Measurements from ENCODE around the gene SETD4.
A peak's percentile ranks its signal among the peaks of the same experiment; 100 is the strongest.

The SETD4 gene

GRCh38 chr21:36005879-36006400, 54.4 kb downstream of the SETD4 start:
- Histone ChIP-seq H4K20me1 (ENCODE audit: insufficient read depth, low read length) (no peaks in the 10 kb centered on the region), H3K9ac (ENCODE audit: low read length) (no peak overlapping the region; the same call in 1 of the 2 replicates), H3K27me3 (ENCODE audit: insufficient read depth, low read length) (peaks cover 4% of the 10 kb centered on the region; the same call in 1 of the 2 replicates), H3F3A (ENCODE audit: insufficient read depth, low read length) (no peaks in the 10 kb centered on the region), H3K4me3 (ENCODE audit: low read depth, low read length, poor library complexity, severe bottlenecking) (peak overlapping the region; percentile 41), H3K79me2 (ENCODE audit: insufficient read depth, low read length) (no peaks in the 10 kb centered on the region), H3K9me3 (ENCODE audit: low read length) (no peaks in the 10 kb centered on the region), H2AFZ (ENCODE audit: low read length) (no peak overlapping the region), H3K4me2 (ENCODE audit: low read length) (no peak overlapping the region; the same call in 1 of the 2 replicates), H3K9me2 (ENCODE audit: low read depth, low read length) (no peaks in the 10 kb centered on the region), H3K36me3 (ENCODE audit: insufficient read depth, low read length) (no peaks in the 10 kb centered on the region), H3K4me1 (ENCODE audit: insufficient read depth, low read length, severe bottlenecking) (peaks cover 8% of the 10 kb centered on the region), H3K27ac (ENCODE audit: low read depth, low read length, poor library complexity, severe bottlenecking) (no peak overlapping the region)
- TF ChIP-seq CTCF (IDR thresholded peaks at IDR 0.05; ENCODE audit: low read length) (no peak), EZH2 (IDR thresholded peaks at IDR 0.05; ENCODE audit: borderline replicate concordance, low read length) (no peak)

- Histone ChIP-seq H3K36me3 (ENCODE audit: insufficient read depth, low read length) (no peaks in the 10 kb centered on the region), H3K9me3 (ENCODE audit: low read length) (no peaks in the 10 kb centered on the region), H3K79me2 (ENCODE audit: insufficient read depth, low read length) (no peaks in the 10 kb centered on the region), H3K4me3 (ENCODE audit: low read depth, low read length, poor library complexity, severe bottlenecking) (peak overlapping the region; percentile 41), H3F3A (ENCODE audit: insufficient read depth, low read length) (no peaks in the 10 kb centered on the region), H3K9me2 (ENCODE audit: low read depth, low read length) (no peaks in the 10 kb centered on the region), H3K4me2 (ENCODE audit: low read length) (peak overlapping the region; percentile 43), H3K27ac (ENCODE audit: low read depth, low read length, poor library complexity, severe bottlenecking) (no peak overlapping the region), H3K27me3 (ENCODE audit: insufficient read depth, low read length) (peaks cover 10% of the 10 kb centered on the region; the same call in 1 of the 2 replicates), H4K20me1 (ENCODE audit: insufficient read depth, low read length) (no peaks in the 10 kb centered on the region), H2AFZ (ENCODE audit: low read length) (0 out of 2 replicates have a peak overlapping the region, but pooled peaks have one; percentile 39), H3K9ac (ENCODE audit: low read length) (no peak overlapping the region; the same call in 1 of the 2 replicates), H3K4me1 (ENCODE audit: insufficient read depth, low read length, severe bottlenecking) (peaks cover 8% of the 10 kb centered on the region)
- TF ChIP-seq CTCF (IDR thresholded peaks at IDR 0.05; ENCODE audit: low read length) (no peak), EZH2 (IDR thresholded peaks at IDR 0.05; ENCODE audit: borderline replicate concordance, low read length) (no peak)
Measured at GRCh38 chr21:36005018-36005417, 55.3 kb downstream of the SETD4 start.

GRCh38 chr21:36004441-36004840, 55.9 kb downstream of the SETD4 start:
- no peaks in the 10 kb centered on the region for H3F3A ChIP-seq (ENCODE audit: insufficient read depth, low read length)
- peaks cover 10% of the 10 kb centered on the region; the same call in 1 of the 2 replicates for H3K27me3 ChIP-seq (ENCODE audit: insufficient read depth, low read length)
- H3K79me2 ChIP-seq (ENCODE audit: insufficient read depth, low read length) = no peaks in the 10 kb centered on the region
- no peak overlapping the region for H3K4me2 ChIP-seq (ENCODE audit: low read length)
- H3K4me1 ChIP-seq (ENCODE audit: insufficient read depth, low read length, severe bottlenecking) = peaks cover 8% of the 10 kb centered on the region
- no peak overlapping the region for H3K4me3 ChIP-seq (ENCODE audit: low read depth, low read length, poor library complexity, severe bottlenecking)
- H2AFZ ChIP-seq (ENCODE audit: low read length) = no peak overlapping the region
- H3K9me2 ChIP-seq (ENCODE audit: low read depth, low read length) = no peaks in the 10 kb centered on the region
- no peaks in the 10 kb centered on the region for H3K9me3 ChIP-seq (ENCODE audit: low read length)
- TF ChIP-seq EZH2 (IDR thresholded peaks at IDR 0.05; ENCODE audit: borderline replicate concordance, low read length) (no peak), CTCF (IDR thresholded peaks at IDR 0.05; ENCODE audit: low read length) (no peak)
- H4K20me1 ChIP-seq (ENCODE audit: insufficient read depth, low read length) = no peaks in the 10 kb centered on the region
- H3K27ac ChIP-seq (ENCODE audit: low read depth, low read length, poor library complexity, severe bottlenecking) = no peak overlapping the region
- no peak overlapping the region for H3K9ac ChIP-seq (ENCODE audit: low read length)
- H3K36me3 ChIP-seq (ENCODE audit: insufficient read depth, low read length) = no peaks in the 10 kb centered on the region

Data from OCI-LY1 (cell line).